CD4-positive, alpha-beta T cell treated with Interleukin-6 at 100 ng/mL for 8 hours (primary cell): ENCODE results near the gene KCNH1.
"Not testable (repeated sequence)": the region's sequence is repeated elsewhere in the genome, so short reads cannot be mapped to it uniquely, and the experiment has no call there.

ENCODE experiments used
- DNase-seq: peaks from one replicate; pipeline ENCODE4 v3.0.0-alpha.2; 2020; ENCODE audit warnings: mixed read lengths, low spot score

Gene KCNH1

GRCh38 chr1:210684466-210685294, 449.3 kb downstream of the KCNH1 start:
- DNase-seq: no peak

- DNase-seq: no peak
Observed at GRCh38 chr1:210683403-210684047, 450.4 kb downstream of the KCNH1 start.

- DNase-seq: no peak
Observed at GRCh38 chr1:210681158-210681557, 452.8 kb downstream of the KCNH1 start.

GRCh38 chr1:210678306-210678705, 455.6 kb downstream of the KCNH1 start:
- no peak for DNase-seq

DNA sequence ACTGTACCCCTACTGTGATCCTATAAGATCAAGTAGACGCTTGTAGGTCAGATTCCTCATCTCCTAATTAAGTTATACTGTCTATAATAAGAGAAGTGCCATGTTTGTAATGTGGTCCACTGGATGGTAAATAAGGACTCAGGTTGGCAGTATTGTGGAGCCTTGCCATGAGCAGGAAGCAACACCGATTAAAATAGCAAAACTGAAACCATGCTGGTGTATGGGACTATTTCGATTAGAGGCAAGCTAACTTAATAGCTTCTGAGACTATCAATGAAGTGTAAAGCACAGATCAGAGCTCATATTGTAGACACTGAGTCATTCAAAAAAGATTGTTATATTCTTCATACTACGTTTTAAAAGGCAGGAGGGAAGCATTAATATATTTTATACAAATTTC, 456.4 kb downstream of the KCNH1 start:
- DNase-seq: no peak

- no peak for DNase-seq
Observed at GRCh38 chr1:210676539-210676938, 457.4 kb downstream of the KCNH1 start.

- DNase-seq: no peak
Observed at GRCh38 chr1:210674151-210674550, 459.8 kb downstream of the KCNH1 start.

DNA sequence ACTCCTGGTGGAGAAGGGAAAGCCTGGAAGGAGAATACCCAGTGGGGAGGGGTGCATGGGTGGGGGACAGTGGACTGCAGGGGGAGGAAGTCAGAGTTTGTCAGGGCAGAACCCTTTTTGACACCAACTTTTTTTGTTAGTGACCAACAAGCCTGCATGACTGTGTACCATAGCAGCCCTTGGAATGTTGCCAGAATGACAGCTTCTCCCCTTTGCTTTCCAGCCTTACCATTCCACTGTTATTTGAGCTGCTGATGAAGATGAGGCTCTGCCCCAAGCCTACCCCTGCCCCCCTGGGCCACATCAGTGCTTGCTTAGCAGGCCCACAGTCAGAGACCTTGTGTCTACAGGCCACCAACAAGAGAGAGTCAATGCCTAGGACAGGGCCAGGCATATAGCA, 464.0 kb downstream of the KCNH1 start:
- no peak for DNase-seq

GRCh38 chr1:210663730-210664573, 470.0 kb downstream of the KCNH1 start:
- DNase-seq: no peak

- no peak for DNase-seq
Observed at GRCh38 chr1:210662291-210663050, 471.5 kb downstream of the KCNH1 start.

- not testable (repeated sequence) for DNase-seq
Observed at GRCh38 chr1:210661520-210661919, 472.4 kb downstream of the KCNH1 start.

DNA sequence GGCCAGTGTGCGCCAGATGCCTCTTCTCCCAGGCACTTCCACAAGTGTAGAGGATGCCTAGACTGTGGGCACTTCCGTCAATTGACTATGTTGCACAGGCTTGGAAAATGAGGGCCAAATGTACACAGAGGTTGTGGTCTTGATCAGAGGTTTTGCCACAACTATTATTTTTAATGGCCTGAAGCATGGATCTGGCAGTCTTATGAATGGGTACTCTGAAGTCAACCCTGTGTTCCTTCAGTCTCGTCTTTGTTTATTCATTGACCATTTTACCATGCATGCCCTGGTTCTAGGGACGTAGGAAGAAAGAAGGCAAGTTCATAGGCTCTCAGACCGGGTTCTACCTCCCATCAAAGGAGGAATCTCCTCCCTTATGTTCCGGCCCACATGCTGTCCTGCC, 476.1 kb downstream of the KCNH1 start:
- no peak for DNase-seq

DNA sequence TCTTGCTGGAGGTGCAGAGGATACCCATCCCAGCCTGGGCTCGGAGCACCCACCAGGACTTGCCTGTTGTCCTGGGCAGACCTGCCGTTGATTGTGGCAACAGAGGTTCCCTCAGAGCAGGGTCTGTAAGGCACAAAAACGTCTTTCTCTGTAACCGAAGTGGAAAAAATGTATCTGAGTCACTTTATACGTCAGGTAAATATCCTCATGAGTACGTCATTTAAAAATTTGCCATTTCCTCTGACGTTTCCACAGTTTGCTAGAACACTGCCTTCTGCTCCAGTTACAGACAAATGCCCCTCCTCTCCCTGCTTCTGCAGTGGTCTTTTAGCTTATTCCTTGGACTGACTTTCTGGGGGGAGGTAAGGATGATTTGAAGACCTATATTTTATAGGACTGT, 478.4 kb downstream of the KCNH1 start:
- no peak for DNase-seq

DNA sequence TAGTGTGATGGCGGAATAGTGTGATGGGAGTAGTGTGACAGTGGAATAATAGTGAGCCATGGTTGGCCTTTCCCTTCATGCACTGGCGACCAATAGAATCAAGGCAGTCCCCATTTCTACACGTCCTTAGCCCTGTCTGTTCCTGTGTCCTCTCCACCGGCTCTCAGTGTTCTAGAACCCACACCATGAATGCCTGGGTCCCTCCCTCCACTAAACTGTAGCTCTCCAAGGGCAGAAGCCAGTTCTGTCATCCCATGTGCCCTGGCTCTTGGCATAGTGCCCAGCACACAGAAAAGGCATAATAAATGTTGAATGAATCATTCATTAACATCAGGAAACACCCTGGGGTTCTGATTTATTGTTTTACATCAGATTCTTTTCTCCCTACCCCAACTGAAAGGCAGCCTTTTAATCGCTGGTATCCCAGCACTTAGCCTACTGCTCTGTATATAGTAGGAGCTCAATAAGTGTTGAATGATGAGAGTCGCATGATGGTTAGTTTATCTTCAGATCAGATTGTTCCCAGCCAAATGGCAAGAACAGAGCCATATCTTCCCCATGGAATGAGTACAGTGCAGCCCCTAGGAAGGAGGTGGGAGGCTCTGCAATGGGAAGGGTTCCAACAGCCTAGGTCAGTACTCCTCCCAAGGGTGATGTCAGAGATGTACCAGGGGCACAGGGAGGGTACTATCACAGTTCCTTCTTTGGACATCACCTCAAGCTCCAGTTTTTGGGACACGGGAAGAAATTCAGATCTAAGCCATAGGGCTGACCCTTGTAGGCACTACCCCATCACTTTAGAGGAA, 479.6 kb downstream of the KCNH1 start:
- DNase-seq: no peak

DNA sequence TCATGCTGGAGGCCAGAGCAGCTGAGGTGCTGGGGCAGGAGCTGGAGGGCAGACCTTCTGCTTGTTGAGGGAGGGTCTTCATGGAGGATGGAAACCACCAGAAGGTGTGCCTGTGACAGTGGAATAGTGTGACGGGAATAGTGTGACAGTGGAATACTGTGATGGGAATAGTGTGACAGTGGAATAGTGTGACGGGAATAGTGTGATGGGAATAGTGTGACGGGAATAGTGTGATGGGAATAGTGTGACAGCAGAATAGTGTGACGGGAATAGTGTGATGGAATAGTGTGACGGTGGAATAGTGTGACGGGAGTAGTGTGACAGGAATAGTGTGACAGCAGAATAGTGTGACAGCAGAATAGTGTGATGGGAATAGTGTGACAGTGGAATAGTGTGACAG, 480.2 kb downstream of the KCNH1 start:
- DNase-seq: peak; percentile 8

DNA sequence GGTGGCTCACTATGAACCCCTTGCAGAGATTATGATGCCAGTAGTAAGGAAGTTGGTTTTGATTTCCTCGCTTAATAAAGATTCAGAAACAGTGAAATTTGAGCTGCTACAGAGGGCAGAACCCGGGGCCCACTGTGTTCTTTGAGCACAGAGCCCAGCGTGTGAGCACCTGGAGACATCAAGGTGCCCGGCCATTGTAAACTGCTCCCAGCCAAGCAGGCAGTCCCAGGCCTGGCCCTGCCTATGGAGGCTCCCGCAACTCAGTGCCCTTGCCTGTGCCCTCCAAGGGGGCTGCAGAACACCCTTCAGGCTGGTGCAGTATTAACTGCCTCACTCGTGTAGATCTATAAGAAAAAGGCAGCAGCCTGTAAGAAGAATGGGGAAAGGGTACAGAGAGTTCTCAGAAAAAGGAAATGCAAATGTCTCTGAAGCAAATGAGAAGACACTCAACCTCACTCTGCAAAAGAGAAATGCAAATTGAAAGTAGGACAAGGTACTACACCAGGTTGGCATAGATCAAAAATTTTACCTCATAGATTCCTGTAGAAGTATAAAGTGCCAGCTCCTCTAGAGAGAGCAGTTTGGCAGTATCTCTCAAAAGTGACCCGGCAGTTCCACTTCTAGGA, 481.5 kb downstream of the KCNH1 start:
- no peak for DNase-seq

DNA sequence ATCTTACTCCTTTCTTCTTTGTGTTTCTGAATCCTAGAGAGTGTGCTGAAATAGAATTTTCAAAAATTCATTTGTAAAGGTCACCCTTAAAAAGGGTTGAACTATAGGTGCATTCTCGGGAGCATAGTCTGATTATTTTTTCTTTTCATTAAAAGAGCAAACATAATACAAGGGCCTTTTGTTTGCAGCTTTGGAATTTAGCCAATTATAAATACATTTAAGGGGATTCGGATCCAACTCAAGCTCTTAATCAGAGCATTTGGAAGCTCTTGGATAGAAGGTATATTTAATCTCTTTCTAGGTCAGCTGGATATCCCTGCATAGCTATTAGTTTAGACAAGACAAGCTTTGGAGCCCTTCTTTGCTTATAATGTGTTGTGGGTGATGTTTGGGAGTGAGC, 483.5 kb downstream of the KCNH1 start:
- DNase-seq: no peak

- no peak for DNase-seq
Observed at GRCh38 chr1:210648588-210649269, 485.2 kb downstream of the KCNH1 start.

DNA sequence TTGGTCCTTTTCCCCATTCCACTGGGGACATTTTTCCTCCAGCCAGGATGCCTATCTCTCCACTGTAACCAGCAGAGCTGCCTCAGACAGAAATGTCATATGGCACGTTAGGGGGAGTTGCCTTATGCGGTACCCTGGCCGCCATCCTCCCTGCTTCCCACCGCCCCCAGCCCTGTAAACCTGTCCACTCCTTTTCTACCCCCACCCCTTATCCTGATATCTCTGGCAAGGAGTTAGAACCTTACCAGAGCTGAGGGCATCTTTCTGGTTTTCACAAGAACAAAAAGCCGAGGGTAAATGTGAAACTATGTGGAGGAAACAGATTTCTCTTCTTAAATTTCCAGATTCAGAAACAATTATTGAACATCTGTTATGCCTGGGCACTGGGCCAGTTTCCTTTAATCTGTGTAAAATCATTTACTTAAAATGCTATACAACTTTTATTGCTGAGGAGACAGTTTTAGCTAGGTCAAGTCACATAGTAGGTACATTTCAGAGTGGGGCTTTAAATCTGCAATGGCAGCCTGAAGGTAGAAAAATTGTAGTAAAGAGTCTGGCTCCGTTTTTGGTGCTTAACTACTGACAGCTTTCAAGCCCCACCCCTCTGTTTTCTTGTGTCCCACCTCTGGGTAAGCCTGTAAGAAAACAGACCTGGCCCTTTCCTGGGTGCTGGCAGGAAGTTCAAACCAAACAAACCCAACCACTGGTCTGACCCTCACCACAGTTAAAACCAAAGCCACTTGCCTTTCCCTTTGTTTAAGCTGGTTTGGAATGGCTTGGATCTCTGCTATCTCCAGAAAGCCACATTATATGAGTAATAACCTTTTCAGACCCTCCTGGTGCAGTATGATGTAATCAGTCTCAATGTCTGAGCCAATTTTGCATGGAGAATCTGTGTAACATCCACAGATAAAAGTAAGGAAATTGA, 486.3 kb downstream of the KCNH1 start:
- no peak for DNase-seq
